Inflammatory macrophage treated with lipopolysaccharide for 4 hours (primary cell): Measurements from ENCODE around the gene MCM8.

Source experiments
- DNase-seq: peaks from one replicate; pipeline ENCODE4 v3.0.0-alpha.2; 2020

MCM8 gene

DNA sequence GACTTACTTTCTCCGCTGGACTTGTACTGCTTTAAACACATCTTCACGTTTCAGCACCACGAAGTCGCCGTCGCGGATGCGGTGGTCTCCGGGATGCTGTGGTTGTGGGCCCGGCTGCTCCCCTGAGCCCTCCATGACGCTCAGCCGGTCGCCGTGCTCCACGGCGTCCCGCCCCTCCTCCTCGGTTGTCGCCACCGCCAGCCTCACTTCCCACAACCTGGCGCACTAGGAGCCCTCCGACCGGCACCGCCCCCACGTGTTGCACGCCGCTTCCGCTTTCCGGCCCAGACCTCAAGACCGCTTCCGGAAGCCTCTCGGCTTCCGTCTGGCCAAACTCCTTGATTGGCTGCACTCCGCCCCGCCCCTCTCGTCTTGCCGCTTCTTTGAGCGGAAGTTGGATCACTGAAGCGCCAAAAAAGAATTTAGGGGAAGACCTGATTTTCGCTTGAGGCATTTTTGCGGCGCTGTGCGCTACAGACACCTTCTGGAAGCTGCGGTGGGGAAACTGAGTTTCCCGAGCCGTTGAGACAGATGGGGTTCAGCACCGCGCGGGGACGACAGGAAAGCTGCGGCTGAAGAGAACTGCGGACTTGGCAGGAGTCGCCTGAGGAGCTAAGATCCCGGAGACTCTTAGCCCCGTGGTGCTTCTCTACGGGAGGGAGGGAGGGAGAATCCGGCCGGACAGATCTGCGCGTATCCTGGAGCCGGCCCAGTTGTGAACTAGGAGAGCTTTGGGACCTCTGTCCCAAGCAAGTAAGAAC lies at the start of gene MCM8, which contains the start of gene TRMT6:
MCM8 (plus strand) TSS at position 382 of the 761 bp plus-strand sequence. CDS start 1,364 bp downstream, outside the sequence.
TRMT6 (minus strand) TSS at position 263 of the 761 bp plus-strand sequence; CDS start at position 135, 128 bp downstream.
- peak; percentile 99 for DNase-seq

DNA sequence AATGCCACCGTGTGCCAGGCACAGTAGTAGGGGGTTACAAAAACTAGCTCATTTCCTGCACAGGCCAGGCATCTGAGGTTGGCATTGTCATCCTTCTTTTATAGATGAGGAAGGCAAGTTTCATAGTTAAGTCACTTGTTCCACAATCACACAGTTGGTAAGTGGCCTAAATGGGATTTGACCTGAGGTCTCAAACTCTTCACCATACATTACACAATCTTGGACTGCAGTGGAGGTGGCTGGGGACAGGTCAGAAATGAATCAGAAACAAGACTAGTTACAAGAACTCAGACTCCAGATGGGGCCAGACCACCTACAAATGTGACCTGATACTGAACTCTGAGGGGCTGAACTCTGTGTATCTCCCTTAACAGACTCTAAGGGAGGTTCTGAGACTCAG lies 49.5 kb upstream of the MCM8 start:
- DNase-seq = no peak

DNA sequence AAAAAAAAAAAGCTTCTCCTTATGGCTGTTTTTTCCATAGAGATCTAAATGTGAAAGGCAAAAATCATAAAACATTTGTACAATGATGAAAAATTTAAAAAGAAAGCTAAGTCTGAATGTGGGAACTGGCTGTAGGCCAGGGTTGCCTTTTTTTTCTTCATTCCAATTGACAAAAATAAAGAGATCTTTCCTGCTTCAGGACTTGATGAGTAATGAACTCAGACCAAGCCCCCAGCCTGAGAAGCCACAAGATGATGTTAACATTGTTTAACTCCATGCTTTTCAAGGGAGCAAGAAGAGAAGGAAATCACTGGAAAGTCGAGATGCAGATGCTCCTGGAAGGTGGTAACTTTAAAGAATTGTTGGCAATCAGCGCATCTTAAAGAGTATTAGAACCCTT lies 41.5 kb upstream of the MCM8 start:
- DNase-seq = no peak

GRCh38 chr20:5910186-5910585 lies 40.3 kb upstream of the MCM8 start:
- DNase-seq = no peak

DNA sequence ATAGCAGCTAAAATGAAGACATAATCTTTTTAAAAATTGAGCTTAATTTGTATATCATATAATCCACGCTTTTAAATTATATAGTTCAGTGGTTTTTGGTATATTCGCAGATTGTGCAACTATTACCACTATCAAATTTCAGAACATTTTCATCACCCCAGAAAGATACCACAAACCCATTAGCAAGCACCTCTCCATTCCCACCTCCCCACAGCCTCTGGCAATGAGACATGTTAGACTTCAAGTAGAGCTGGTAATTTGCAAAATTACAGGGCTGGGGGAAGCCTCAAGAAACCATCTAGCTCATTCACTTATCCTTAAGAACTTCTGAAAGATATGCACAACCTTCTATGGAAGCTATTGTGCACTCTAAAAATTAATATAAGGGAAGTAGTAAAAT lies 37.3 kb upstream of the MCM8 start:
- DNase-seq = no peak

- no peak for DNase-seq
These were observed 35.6 kb upstream of the MCM8 start for GRCh38 chr20:5914859-5915258.

- DNase-seq = peak; percentile 32
These were observed 31.4 kb upstream of the MCM8 start for GRCh38 chr20:5918856-5919625.

DNA sequence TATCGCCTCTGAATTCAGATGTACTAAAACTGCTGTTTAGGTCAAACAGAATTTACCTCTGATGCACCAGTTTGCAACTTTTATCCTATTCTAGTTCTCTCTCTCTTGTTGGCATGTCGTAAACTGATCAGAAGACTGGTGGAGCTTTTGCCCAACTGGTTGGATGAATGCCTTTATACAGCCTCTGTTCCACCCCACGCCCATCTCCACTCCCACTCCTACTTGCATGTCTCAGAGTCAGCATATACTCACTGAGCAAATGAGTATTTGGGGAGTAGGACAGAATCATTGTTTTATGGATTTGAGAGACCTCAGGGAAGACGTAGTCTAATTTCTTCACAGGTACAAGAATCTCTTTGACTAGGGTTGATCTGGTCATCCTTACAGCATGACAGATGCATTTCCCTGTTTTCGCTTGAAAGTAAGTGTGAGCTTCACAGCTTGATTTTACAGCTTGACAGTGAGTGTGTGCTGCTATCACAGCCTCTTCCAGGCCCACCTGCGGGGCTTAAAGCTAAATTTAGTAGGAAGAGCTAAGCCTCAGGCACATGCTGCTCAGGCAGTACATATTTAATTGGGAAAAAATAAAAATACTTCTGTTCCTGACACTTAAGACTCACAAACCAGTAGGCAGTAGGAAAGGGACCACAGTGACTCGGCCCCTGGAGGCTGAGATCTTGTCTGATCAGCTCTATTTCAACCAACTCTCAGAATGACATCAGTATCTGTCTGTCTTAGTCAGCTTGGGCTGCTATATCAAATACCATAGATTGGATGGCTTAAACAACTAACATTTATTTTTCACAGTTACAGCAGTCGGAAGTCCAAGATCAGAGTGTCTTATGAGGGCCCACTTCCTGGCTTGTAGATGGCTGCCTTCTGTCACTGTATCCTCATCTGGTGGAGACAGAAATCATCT lies 30.6 kb upstream of the MCM8 start:
- DNase-seq = no peak

GRCh38 chr20:5920581-5920980 lies 29.9 kb upstream of the MCM8 start:
- DNase-seq = no peak

- DNase-seq = no peak
These were observed 27.0 kb upstream of the MCM8 start for GRCh38 chr20:5923493-5923892.

DNA sequence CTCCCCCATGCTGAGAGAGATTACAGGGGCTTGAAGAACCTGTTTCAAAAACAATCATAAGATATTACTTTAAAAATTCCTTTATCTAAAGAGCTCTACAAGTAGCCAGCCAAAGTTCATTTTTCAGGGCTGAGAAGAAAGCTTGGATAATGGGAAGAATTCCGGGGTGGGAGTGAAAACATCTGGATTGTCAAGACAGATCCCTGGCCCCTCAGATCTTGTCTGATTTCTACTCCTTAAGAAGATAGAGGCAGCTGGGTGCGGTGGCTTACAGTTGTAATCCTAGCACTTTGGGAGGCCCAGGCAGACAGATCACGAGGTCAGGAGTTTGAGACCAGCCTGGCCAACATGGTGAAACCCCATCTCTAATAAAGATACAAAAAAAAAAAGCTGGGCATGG lies 24.9 kb upstream of the MCM8 start:
- DNase-seq = no peak

DNA sequence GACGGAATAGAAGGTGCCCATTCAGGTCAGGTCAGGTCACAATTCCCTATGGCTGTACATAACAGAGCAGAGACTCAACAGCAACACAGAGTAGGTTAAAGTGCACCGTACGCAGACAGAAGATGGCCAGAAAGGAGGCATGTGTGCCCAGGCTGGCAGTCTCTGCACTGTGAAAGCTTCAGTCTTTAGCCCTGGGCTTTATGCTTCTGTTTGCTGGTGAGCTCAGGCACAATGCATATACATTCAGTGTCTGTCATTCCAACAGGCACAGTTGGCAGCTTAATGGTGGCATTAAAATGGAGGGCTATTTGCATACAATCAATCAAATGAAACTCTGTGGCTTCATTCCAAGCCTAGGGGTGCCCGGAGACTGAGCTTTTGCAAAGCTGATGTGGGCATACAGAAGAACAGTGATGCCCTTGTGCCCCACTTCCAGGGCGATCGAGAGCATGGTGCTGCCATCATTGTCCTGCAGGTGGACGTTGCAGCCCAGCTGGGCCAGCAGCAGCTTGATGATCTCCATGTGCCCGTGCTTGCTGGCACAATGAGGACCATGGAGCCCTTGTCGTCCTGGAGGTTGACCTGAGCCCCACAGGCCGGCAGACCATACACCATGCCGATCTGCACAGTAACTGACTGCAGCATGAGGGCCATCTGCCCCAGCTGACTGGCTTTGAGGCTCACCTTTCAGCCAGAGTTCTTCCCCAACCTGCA lies 22.5 kb upstream of the MCM8 start:
- DNase-seq = no peak

- peak; percentile 60 for DNase-seq
These were observed 21.4 kb upstream of the MCM8 start for GRCh38 chr20:5928836-5929715.

GRCh38 chr20:5931411-5931810 lies 19.0 kb upstream of the MCM8 start:
- DNase-seq = no peak

GRCh38 chr20:5932796-5933195 lies 17.7 kb upstream of the MCM8 start:
- DNase-seq = no peak

- no peak for DNase-seq
These were observed 16.5 kb upstream of the MCM8 start for GRCh38 chr20:5933802-5934436.

- DNase-seq = no peak
These were observed 15.1 kb upstream of the MCM8 start for GRCh38 chr20:5935384-5935783.

DNA sequence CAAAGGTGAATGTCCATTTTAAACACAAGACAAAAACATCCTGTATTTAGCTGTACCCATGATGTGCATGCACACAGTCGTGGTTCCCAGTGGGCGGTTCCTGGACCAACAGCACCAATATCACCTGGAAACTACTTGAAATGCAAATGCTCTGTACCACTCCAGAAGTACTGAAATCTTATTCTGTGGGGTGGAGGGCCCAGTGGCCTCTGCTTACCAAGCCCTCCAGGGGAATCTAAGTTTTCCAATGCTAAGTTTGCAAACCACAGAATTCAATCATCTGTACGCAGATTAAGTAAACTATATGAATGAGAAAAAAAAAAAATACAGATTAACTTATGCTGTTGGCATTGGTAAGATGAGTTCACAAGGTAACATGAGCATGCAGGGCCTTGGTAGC lies 14.2 kb upstream of the MCM8 start:
- no peak for DNase-seq

- no peak for DNase-seq
These were observed 11.9 kb upstream of the MCM8 start for GRCh38 chr20:5938456-5939029.

- peak; percentile 35 for DNase-seq
These were observed 4.5 kb upstream of the MCM8 start for GRCh38 chr20:5945963-5946362.
